NCI-H2227 (cell line): ENCODE data around the gene RSAD2.
"Not testable (repeated sequence)": the region's sequence is repeated elsewhere in the genome, so short reads cannot be mapped to it uniquely, and the experiment has no call there.

Source experiments
- DNase-seq: peaks from one replicate; lab custom pipeline; 2025; ENCODE audit not compliant: unreplicated experiment; lab: John Stamatoyannopoulos, UW

Gene RSAD2

DNA sequence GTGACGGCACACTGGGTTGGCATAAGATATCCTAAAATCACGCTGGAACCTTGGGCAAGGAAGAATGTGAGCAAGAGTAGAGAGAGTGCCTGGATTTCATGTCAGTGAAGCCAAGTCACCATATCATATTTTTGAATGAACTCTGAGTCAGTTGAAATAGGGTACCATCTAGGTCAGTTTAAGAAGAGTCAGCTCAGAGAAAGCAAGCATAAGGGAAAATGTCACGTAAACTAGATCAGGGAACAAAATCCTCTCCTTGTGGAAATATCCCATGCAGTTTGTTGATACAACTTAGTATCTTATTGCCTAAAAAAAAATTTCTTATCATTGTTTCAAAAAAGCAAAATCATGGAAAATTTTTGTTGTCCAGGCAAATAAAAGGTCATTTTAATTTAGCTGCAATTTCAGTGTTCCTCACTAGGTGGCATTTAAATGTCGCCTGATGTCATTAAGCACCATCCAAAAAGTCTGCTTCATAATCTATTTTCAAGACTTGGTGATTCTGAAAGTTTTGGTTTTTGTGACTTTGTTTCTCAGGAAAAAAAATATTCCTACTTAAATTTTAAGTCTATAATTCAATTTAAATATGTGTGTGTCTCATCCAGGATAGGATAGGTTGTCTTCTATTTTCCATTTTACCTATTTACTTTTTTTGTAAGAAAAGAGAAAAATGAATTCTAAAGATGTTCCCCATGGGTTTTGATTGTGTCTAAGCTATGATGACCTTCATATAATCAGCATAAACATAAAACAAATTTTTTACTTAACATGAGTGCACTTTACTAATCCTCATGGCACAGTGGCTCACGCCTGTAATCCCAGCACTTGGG is 19.6 kb downstream of the RSAD2 start:
- peak; percentile 37 for DNase-seq

DNA sequence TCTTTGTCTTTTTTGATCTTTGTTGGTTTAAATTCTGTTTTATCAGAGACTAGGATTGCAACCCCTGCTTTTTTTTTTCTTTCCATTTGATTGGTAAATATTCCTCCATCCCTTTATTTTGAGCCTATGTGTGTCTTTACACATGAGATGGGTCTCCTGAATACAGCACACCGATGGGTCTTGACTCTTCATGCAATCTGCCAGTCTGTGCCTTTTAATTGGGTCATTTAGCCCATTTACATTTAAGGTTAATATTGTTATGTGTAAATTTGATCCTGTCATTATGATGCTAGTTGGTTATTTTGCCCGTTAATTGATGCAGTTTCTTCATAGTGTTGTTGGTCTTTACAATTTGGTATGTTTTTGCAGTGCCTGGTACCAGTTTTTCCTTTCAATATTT is 25.0 kb downstream of the RSAD2 start:
- DNase-seq, result not testable (repeated sequence)

DNA sequence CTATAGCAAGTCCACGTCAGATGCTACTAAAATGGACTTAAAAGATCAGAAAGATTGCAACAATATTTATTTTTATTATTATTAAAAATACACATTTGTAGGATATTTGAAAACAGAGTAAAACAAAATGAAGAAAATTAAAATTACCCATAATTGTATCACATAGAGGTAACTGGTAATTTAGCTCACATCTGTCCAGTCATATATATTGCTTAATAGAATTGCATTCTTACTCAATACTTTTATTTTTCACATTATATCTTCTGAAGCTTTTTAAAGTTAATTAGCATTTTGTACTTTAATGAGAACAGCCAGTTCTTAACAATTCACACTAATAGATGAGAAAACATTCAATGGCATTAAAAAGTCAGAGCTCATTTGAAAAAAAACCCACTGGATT is 28.1 kb downstream of the RSAD2 start:
- DNase-seq, result no peak

DNA sequence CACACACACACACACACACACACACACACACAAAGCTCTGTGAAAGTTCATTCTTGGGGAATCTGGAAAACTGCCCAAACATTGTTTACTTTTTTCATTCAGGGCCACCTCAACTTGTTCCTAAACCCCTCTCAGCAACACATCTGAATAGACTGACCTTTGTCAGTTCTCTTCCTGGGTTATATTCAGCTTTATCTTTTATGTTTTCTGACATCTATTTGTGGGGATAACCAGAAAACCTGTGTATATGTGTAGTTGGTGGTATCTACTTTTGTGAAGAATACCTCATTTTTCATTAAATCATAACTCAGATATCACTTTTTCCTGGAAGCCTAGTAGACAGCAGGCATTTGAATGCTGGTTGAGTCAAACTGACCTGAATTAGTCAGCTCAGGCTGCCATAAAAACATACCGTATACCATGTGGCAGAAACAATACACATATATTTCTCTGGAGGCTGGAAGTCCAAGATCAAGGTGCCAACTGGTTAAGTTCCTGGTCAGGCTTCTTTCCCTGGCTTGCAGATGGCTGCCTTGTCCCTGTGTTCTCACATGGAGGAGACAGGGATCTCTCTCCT is 28.7 kb downstream of the RSAD2 start:
- no peak for DNase-seq

DNA sequence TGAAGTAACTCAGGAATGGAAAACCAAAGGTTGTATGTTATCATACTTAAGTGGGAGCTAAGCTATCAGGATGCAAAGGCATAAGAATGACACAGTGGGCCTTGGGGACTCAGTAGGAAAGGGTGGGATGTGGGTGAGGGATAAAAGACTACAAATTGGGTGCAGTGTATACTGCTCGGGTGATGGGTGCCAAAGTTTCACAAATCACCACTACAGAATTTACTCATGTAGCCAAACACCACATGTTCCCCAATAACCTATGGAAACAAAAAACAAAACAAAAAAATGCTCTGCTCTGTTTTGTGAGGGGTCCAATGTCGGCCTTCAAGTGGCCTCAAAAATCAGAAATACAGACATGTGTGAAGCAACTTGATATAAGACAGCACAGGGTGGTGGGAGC is 30.7 kb downstream of the RSAD2 start:
- DNase-seq, result no peak

DNA sequence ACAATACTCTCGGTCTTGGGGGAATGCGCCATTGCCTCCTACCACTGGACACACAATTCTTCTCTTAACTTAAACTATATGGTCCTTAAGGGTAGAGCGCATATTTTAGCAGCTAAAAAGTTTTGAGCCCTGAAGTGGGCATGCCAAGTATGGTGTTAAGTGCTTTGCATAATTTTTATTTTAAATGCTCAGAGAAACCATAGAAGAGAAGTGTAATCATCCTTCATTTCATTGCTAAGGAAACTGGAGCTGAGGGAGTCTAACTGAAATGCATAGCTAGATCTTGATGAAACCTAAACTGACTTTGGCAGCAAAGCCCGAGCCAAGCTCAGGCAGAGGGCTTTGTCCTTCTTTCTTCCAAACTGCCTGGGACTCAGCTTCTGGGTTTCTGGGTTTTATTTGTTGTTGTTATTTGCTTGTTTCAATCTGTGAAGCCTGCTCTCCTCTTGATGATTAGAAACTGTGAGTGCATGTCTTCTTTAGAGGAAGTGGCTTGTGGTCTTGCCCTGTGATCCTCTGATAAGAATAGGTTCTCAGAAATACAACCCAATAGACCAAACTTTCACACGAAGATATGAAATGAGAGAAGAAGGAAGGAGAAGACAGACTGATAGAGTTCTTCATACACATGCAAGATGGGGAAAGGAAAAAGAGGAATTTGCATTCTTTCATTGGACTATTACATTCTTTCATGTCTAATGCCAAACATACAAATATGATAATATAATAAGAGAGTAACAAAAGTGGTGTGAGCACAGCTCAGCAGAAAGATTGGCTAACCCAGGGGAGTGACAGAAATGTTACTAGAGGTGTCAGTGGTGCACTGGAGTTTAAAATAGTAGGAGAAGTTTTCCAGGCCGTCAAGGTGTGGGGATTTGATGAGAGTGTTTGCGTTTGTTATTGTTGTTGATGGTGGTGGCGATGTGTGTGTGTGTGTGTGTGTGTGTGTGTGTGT is 32.1 kb downstream of the RSAD2 start:
- no peak for DNase-seq

DNA sequence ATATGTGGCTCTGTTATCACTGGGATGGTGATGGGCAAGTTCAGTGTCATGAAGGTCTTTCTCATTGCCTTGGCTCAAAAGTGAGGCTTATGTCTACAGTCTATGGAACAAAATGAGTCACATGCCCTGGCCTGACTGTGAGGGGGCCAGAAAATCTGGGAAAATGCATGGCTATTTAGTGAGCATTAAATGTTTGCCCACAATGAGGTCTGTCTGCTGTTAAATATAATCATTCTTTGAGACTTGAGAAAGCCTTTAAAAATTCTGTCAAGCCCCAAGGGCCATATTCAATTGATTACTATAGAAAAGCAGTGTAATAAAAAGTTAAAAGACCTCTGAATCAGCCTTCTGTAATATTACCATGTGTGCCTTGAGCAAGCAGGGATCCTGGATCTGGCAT is 34.1 kb downstream of the RSAD2 start:
- no peak for DNase-seq

DNA sequence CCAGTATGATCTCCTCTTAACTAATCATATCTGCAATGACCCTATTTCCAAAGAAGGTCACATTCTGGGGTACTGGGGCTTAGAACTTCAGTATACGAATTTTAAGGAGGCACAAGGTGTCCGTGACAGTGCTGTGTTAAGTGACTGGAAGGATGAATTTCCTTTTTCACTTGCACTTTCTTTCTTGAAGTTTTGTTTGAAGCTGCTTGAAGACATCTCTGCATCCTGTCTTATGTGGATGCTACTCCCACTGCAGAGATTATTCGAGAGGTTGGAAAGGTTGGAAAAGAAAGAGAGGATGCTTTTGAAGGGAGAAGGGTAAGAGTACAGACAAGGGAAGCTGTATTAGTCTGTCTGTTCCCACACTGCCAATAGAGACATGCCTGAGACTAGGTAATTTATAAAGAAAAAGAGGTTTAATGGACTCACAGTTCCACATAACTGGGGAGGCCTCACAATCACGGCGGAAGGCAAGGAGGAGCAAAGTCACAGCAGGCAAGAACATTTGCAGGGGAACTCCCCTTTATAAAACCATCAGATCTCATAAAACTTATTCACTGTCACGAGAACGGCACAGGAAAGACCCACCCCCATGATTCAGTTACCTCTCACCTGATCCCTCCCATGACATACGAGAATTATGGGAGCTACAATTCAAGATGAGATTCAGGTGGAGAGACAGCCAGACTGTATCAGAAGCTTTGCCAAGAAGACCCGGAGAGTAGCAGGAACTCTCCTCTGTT is 36.0 kb downstream of the RSAD2 start:
- DNase-seq, result no peak

DNA sequence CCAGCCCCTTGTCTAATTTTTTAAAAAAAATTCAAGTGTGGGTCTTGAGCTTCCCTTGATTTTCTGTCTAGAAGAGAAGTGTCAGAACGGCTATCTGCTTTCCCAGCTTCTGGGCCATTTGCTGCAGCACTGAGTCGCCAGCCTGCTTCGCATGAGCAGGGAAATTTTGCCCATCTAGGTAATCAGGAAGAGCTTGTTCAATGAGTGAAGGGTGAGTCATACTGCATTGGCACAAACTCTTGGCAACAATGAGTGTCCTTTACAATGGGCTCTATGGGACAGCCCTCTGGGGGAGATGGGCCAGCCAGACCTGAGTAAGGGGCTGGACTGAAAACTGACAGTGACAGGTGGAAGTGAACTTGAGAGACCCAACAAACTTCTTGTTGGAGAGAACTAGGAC is 37.3 kb downstream of the RSAD2 start:
- DNase-seq, result no peak

DNA sequence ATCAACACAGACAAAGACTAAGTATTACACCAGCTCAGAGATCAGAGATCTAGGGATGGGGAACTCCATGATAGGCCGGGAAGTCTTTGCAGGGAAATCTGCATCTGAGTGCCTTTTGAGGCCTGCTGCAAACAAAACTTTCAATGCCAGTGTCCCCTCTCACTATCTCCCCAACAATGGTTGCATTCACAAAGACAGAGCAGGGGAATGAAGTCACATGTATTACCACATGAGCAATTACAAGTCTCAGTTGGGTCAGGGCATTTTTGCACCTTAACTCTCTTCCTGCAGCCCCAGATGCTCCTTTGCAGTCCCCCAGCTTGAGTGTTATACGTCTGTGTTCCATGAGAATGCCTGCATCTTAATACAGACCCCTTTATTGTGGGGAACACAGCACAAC is 37.8 kb downstream of the RSAD2 start:
- DNase-seq, result no peak

DNA sequence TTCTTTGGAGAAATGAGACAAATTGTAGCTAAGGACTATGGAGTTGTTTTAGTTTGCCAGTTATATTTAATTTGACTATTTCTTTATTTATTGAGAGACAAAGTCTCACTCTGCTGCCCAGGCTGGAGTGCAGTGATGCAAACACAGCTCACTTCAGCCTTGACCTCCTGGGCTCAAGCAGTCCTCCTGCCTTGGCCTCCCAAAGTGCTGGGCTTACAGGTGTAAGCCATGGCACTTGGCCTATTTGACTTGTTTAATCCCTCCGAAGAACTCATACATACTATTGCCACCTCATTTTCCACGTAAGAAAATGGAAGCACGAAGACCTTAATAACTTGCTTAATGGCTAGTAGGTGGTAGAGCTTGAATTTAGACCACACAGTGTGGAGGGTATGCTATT is 38.6 kb downstream of the RSAD2 start:
- no peak for DNase-seq

DNA sequence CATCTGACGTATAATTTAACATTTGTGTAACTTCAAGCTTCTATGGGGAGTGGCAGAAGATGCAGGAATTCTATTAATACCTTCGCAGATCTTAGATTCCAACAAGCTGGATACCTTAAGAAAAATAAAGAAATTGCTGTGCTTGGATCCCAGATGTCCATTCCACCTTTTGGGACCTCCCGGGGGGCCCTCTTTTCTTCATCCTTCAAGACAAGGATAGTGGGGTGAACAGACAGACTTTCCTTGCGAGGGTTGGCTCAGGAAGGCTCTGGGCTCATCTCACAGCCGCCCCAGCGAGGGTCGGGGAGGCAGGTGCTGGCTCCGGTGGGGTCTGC is 39.1 kb downstream of the RSAD2 start:
- DNase-seq, result no peak

DNA sequence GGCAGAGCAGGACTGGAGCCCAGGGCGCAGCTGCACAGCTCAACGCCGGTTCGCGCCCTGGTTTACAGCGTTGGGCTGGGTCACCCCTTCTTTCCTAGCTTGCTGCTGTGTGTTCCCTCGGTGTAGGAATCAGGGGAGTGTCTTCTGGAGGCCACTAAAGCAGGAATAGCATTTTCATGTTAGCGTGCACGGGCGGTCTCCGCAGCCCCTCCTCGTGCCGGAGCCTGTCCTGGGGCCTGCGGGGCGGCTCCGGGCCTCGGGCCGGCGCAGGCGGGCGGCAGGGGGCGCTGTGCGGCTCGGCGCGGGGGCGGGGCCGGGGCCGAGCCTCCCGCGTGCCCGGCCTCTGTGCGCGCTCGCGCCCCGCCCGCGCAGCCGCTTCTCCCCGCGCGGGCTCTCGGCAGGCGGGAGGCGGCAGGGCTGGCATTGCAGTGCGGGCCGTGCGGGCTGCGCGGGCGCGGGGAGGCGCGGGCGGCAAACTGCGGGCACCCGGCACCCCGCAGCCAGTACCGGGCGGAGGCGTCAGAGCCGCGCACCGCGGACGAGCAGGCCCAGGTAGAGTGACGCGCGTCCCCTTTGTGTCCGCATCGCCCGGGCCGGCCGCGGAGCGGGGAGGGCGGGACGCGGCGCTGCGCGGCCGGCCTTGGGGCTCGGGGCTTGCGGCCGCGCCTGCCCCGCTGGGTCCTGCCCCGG is 39.6 kb downstream of the RSAD2 start, which contains the start of gene RNF144A:
RNF144A (plus strand) TSS at position 342 of the 690 bp plus-strand sequence. CDS start 79,515 bp downstream, outside the sequence.
- peak; percentile 84 for DNase-seq

DNA sequence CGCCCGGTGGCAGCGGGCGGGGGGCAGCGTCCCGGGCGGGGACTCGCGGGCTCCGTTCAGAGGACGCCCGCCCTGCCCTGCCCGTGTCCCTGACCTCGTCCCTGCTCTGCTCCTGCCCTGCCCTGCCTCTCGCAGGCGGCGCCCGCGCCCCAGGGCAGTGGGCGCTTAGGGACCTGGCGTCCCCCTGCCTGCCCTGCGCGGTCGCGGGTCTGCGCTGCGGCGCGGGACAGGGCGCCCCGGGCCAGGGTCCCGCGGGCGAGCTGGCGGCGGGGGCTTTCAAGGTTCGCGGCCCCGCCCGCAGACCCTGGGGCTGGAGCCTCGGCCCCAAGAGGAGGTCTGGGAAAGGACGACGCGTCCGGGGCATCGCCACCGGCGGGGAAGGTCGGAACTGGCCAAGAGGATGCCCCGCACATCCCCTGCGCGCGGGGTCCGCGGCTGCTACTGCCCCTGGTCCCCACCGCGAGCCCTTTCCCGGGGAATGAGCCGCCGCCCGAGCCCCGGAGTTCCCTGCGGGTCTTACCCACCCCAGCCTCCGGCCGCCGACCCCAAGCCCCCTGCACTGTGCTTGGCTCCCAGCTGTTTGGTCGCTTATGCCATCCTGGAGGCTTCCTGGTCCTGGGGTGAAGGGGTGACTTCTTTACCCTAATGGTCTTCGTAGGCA is 40.3 kb downstream of the RSAD2 start:
- peak; percentile 57 for DNase-seq

DNA sequence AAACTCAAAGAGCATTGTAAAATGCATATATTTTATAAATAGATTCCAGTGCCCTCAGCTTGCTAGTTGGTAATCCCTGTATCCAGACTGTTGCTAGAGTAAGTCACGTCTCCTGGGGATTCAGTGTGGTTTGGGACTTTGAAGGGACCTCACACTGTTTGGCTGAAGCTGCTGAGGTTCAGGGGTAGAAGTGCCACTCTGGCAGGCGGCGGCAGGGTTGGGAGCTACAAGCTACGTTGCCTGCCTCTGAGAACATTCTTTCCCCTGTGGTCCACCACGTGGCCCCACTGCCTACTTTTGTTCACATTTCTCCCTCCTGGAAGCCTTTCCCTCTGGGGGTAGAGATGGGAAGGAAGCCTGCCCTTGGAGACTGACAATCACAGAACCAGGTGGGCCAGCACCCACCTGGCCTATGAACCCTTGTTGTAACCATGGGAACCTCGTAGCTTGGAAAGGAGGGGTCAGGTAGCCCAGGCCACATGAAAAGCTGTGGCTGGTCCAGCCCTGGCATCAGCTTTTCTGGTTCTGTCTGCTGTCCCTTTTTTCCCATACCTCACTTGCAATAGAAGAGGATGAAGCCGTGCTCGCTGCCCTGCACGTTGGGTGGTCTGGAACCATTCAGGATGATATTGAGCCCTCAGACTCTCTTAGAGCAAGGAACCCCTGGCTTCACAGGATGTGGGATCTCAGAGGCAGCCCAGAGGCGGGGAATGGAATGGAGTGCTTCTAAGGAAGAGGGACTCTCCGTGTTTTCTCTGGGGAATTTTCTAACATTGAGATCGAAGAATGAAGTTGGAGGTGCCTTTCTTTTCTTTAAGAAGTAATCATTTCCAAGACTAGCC is 42.5 kb downstream of the RSAD2 start:
- DNase-seq, result no peak

DNA sequence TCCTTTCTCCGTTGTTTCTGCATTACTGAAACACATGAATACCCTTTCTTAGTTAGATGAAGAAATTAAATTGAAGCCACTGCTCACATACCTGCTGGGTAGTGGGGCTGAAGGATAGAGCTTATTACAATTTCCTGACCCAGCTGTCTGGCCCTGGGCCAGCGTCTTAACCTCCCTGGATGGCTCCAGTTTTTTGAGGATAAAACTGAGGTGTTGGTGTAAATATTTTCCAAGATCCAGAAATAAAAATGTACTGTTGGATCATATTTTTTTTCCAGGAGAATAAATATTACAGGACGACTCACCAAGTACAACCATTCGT is 43.1 kb downstream of the RSAD2 start:
- DNase-seq, result no peak

DNA sequence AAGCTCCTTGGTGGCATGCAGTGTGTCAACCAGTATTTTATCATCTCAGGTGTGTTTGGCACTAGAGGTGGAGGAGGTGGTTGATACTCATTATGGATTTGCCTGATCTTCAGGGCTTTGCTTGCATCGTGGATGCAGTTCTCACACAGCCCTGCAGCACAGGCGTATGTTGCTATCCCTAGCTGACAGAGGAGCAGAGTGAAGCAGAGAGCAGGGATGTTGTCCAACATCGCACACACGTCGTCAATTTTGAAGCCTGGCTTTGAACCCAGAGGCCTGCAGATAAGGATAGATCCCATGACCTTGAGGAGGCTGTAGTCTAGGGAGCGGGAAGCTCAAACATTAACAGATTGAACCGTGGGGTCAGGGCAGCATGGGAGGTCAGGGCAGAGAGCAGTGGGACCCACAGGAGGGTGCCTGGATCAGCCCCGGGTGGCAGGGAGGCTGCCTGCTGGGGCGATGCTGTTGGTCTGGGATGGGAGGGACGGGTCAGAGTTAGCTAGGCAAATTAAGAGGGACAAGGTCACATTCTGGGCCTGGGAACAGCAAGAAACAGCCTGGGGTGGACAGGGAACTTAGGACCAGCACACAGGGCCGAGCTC is 43.8 kb downstream of the RSAD2 start:
- no peak for DNase-seq

DNA sequence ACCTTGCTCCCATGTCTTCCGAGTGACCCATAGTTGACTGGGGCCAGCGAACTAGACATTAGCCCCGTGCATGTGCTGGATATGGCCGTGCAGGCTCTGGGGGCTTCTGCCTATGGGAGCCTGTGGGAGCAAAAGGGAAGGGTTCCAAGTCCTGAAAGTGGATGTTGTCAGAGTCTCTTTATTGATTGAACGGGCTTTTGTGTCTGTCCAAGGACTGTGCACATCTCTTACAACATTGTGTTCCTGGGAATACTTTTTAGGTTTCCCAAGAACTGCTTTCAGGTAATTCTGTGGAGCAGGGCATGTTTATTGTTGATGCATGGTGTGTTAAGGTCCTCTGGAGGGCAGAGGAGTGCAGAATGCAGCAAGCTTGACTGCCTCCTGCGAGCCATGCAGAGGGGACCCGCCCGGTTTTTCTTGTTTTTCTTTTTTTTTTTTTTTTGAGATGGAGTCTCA is 44.7 kb downstream of the RSAD2 start:
- DNase-seq, result peak; percentile 6

DNA sequence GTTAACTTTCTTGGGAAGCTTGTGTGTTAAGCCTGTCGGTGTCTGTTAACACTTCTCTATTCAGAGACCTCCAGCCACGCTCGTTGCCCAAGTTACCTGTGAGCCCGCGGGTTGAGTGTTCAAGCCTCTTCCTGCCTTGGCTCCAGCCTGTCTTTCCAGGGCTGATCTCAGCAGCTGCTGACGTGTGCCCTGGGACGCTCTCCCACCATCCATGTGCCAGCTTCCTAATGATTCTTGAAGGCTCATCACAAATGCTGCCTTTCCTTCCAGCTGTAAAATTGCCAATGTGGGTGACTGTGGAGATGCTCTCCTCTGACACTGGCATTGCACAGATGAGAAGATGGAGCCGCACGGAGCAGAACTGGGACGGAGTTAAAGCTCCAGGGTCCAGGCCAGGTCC is 45.7 kb downstream of the RSAD2 start:
- no peak for DNase-seq
